H9 (cell line): Measurements from ENCODE around the gene LMNTD1. TPM values are rescaled to one million over a fixed set of nuclear protein-coding genes. Genes with fewer than 3 reads are reported as not detected.

Experiments used
- DNase-seq: peaks from one replicate; pipeline ENCODE4 v3.0.0-alpha.2; 2017
- H2AFZ ChIP-seq: one replicate; pipeline ENCODE4 v1.6.1; 2013; ENCODE audit warnings: mild to moderate bottlenecking, low read length, control low read depth, moderate library complexity
- H2AK5ac ChIP-seq: 2 replicates; pipeline ENCODE4 v1.6.1; 2013; ENCODE audit warnings: low read length, control low read depth, mixed read lengths; ENCODE audit not compliant: insufficient read length
- H2BK120ac ChIP-seq: one replicate; pipeline ENCODE4 v1.6.1; 2013; ENCODE audit warnings: low read depth, mild to moderate bottlenecking, low read length, control low read depth, inconsistent platforms; ENCODE audit not compliant: poor library complexity, severe bottlenecking
- H2BK12ac ChIP-seq: 2 replicates; pipeline ENCODE4 v1.6.1; 2013; ENCODE audit warnings: low read length, control low read depth, mixed read lengths, low read depth; ENCODE audit not compliant: insufficient read length
- H2BK15ac ChIP-seq: 2 replicates; pipeline ENCODE4 v1.6.1; 2013; ENCODE audit warnings: low read depth, low read length, control low read depth
- H2BK20ac ChIP-seq: one replicate; pipeline ENCODE4 v1.6.1; 2013; ENCODE audit warnings: low read depth, mild to moderate bottlenecking, low read length, control low read depth, inconsistent platforms; ENCODE audit not compliant: poor library complexity, severe bottlenecking
- H2BK5ac ChIP-seq: 2 replicates; pipeline ENCODE4 v1.6.1; 2013; ENCODE audit warnings: low read length, control low read depth, mixed read lengths; ENCODE audit not compliant: insufficient read length
- H3K14ac ChIP-seq: 2 replicates; pipeline ENCODE4 v1.6.1; 2013; ENCODE audit warnings: low read length, control low read depth; ENCODE audit not compliant: insufficient read depth
- H3K18ac ChIP-seq: 2 replicates; pipeline ENCODE4 v1.6.1; 2013; ENCODE audit warnings: low read depth, mild to moderate bottlenecking, mixed read lengths, low read length, control low read depth; ENCODE audit not compliant: insufficient read length
- H3K23ac ChIP-seq: 2 replicates; pipeline ENCODE4 v1.6.1; 2013; ENCODE audit warnings: low read length, control low read depth, mixed read lengths, low read depth; ENCODE audit not compliant: insufficient read length
- H3K23me2 ChIP-seq: 2 replicates; pipeline ENCODE4 v1.6.1; 2013; ENCODE audit warnings: low read depth, mild to moderate bottlenecking, mixed read lengths, low read length, control low read depth; ENCODE audit not compliant: insufficient read length, poor library complexity, severe bottlenecking
- H3K27ac ChIP-seq: 2 replicates; pipeline ENCODE4 v1.5.1; 2013; ENCODE audit warnings: low read length, control low read depth, mixed read lengths, low read depth; ENCODE audit not compliant: insufficient read length
- H3K27me3 ChIP-seq: 2 replicates; pipeline ENCODE4 v1.6.1; 2013; ENCODE audit warnings: low read length, control low read depth, inconsistent platforms; ENCODE audit not compliant: insufficient read depth
- H3K4ac ChIP-seq: 2 replicates; pipeline ENCODE4 v1.6.1; 2013; ENCODE audit warnings: low read depth, mild to moderate bottlenecking, control low read depth, inconsistent platforms, low read length, moderate library complexity
- H3K4me1 ChIP-seq: 2 replicates; pipeline ENCODE4 v1.6.1; 2013; ENCODE audit warnings: low read length, control low read depth, inconsistent platforms; ENCODE audit not compliant: insufficient read depth
- H3K4me2 ChIP-seq: 2 replicates; pipeline ENCODE4 v1.6.1; 2013; ENCODE audit warnings: low read length, control low read depth, mixed read lengths; ENCODE audit not compliant: insufficient read length, insufficient read depth
- H3K56ac ChIP-seq: 2 replicates; pipeline ENCODE4 v1.6.1; 2013; ENCODE audit warnings: low read depth, mild to moderate bottlenecking, mixed read lengths, low read length, control low read depth; ENCODE audit not compliant: insufficient read length
- H3K79me1 ChIP-seq: 2 replicates; pipeline ENCODE4 v1.6.1; 2013; ENCODE audit warnings: low read depth, mild to moderate bottlenecking, moderate library complexity, low read length, control low read depth, inconsistent platforms; ENCODE audit not compliant: insufficient read depth, poor library complexity, severe bottlenecking
- H3K79me2 ChIP-seq: 2 replicates; pipeline ENCODE4 v1.6.1; 2013; ENCODE audit warnings: low read length, control low read depth, inconsistent platforms; ENCODE audit not compliant: insufficient read depth
- H3K9ac ChIP-seq: 2 replicates; pipeline ENCODE4 v1.6.1; 2013; ENCODE audit warnings: low read length, control low read depth, mixed read lengths; ENCODE audit not compliant: insufficient read length; ENCODE audit errors: extremely low read depth
- H3K9me3 ChIP-seq: one replicate; pipeline ENCODE4 v1.6.1; 2013; ENCODE audit warnings: low read depth, low read length, inconsistent platforms; ENCODE audit not compliant: control insufficient read depth
- H3T11ph ChIP-seq: one replicate; pipeline ENCODE4 v1.6.1; 2013; ENCODE audit warnings: mild to moderate bottlenecking, low read length, control low read depth, inconsistent platforms
- H4K20me1 ChIP-seq: one replicate; pipeline ENCODE4 v1.6.1; 2013; ENCODE audit not compliant: control insufficient read depth, insufficient read length, insufficient read depth
- H4K5ac ChIP-seq: 2 replicates; pipeline ENCODE4 v1.6.1; 2013; ENCODE audit warnings: low read depth, mild to moderate bottlenecking, mixed read lengths, low read length, control low read depth; ENCODE audit not compliant: insufficient read length
- H4K8ac ChIP-seq: replicated peaks from 2 replicates; pipeline ENCODE4 v1.6.1; 2013; ENCODE audit warnings: low read length, control low read depth, mixed read lengths, low read depth; ENCODE audit not compliant: insufficient read length
- H4K91ac ChIP-seq: 2 replicates; pipeline ENCODE4 v1.6.1; 2013; ENCODE audit warnings: low read depth, mild to moderate bottlenecking, moderate library complexity, mixed read lengths, low read length, control low read depth; ENCODE audit not compliant: insufficient read length
- H3K27ac Mint-ChIP-seq, 3 experiments: 2 replicates in 2 of 3; 3 replicates in 1 of 3; pipeline ENCODE4 v1.8.0; 2020 to 2021; ENCODE audit warnings: mixed read lengths in 3 of 3, mild to moderate bottlenecking in 1 of 3, moderate library complexity in 1 of 3
- H3K27me3 Mint-ChIP-seq: 2 replicates; pipeline ENCODE4 v1.8.0; 2021; ENCODE audit warnings: low read depth, mild to moderate bottlenecking, moderate library complexity, mixed read lengths
- H3K36me3 Mint-ChIP-seq, 3 experiments: 2 replicates in 2 of 3; 3 replicates in 1 of 3; pipeline ENCODE4 v1.8.0; 2020 to 2021; ENCODE audit warnings: low read depth in 3 of 3, mixed read lengths in 3 of 3; ENCODE audit not compliant: insufficient read depth in 1 of 3
- H3K4me1 Mint-ChIP-seq, 2 experiments: 2 replicates each; pipeline ENCODE4 v1.8.0; 2020; ENCODE audit warnings: mixed read lengths in 2 of 2
- H3K4me3 Mint-ChIP-seq, 2 experiments: 2 replicates in 1 of 2; 3 replicates in 1 of 2; pipeline ENCODE4 v1.8.0; 2020 to 2021; ENCODE audit warnings: mild to moderate bottlenecking in 2 of 2, mixed read lengths in 2 of 2, moderate library complexity in 1 of 2
- H3K9me3 Mint-ChIP-seq, 2 experiments: 2 replicates in 1 of 2; 3 replicates in 1 of 2; pipeline ENCODE4 v1.8.0; 2020; ENCODE audit warnings: mild to moderate bottlenecking in 2 of 2, mixed read lengths in 2 of 2, moderate library complexity in 1 of 2
- WGBS: extraction: QIAGEN DNeasy Blood & Tissue Kit; methylation state at CpG from one replicate; pipeline ENCODE4 v1.1.7; 2013; ENCODE audit warnings: missing lambda C conversion rate, low lambda C conversion rate, mixed read lengths; ENCODE audit not compliant: insufficient read length; ENCODE audit errors: extremely low coverage; 5-methylcytosine and 5-hydroxymethylcytosine counted together
- total RNA-seq: library from RNA; stranded (reverse); gene quantifications from 2 replicates; pipeline ENCODE4 v1.2.1, GENCODE V29; 2021
- TF ChIP-seq, protein P1 (sequence below): fragments of 200-600 bp; sonication (generic); conservative IDR thresholded peaks from 3 replicates; pipeline ENCODE4 v1.8.0; 2021; ENCODE audit warnings: antibody characterized with exemption, mild to moderate bottlenecking

Gene LMNTD1
- total RNA-seq, 1 experiment from 2014 or later, result not detected

DNA sequence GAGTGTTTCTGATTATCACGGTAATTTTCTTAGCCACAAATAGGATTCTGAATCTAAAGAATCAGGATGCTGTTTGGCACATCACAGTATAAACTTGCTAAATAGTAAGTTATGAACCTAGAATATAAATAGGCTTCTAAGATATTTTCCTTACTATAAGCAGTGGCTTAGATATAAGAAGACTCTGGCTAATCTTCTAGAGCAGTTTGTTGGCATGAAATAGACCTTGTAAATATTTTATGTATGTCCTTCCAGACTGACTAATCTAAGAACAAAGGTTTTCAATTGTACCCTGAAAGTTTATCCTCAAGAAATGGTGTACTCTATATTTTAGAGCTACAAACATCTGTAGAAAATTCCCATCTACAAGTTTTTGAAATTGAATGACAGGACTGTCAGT, 48.3 kb downstream of the LMNTD1 start:
- Histone ChIP-seq H2BK20ac (no peak overlapping the region), H3K27ac (no peak overlapping the region), H2AK5ac (no peak overlapping the region), H3K9ac (no peak overlapping the region), H3K23ac (no peak overlapping the region), H2BK12ac (no peak overlapping the region), H4K20me1 (no peaks in the 10 kb centered on the region), H3K9me3 (no peaks in the 10 kb centered on the region), H3K18ac (no peak overlapping the region), H3K79me1 (no peaks in the 10 kb centered on the region), H2BK15ac (no peak overlapping the region), H4K5ac (no peak overlapping the region), H2AFZ (no peak overlapping the region), H3T11ph (no peak overlapping the region), H3K27me3 (no peaks in the 10 kb centered on the region), H3K23me2 (no peaks in the 10 kb centered on the region), H3K4ac (no peak overlapping the region), H3K79me2 (no peaks in the 10 kb centered on the region), H3K56ac (no peak overlapping the region), H3K4me2 (no peak overlapping the region), H4K91ac (no peak overlapping the region), H3K14ac (no peak overlapping the region), H4K8ac (no peak overlapping the region), H2BK120ac (no peak overlapping the region), H2BK5ac (no peak overlapping the region), H3K4me1 (no peaks in the 10 kb centered on the region)
- no peak overlapping the region for H3K4me3 Mint-ChIP-seq
- TF ChIP-seq, protein P1, sequence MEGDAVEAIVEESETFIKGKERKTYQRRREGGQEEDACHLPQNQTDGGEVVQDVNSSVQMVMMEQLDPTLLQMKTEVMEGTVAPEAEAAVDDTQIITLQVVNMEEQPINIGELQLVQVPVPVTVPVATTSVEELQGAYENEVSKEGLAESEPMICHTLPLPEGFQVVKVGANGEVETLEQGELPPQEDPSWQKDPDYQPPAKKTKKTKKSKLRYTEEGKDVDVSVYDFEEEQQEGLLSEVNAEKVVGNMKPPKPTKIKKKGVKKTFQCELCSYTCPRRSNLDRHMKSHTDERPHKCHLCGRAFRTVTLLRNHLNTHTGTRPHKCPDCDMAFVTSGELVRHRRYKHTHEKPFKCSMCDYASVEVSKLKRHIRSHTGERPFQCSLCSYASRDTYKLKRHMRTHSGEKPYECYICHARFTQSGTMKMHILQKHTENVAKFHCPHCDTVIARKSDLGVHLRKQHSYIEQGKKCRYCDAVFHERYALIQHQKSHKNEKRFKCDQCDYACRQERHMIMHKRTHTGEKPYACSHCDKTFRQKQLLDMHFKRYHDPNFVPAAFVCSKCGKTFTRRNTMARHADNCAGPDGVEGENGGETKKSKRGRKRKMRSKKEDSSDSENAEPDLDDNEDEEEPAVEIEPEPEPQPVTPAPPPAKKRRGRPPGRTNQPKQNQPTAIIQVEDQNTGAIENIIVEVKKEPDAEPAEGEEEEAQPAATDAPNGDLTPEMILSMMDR, result no peak
- no peaks in the 10 kb centered on the region for H3K27me3 Mint-ChIP-seq
- no peak for DNase-seq
- H3K9me3 Mint-ChIP-seq, result no peaks in the 10 kb centered on the region
- H3K4me1 Mint-ChIP-seq, result no peaks in the 10 kb centered on the region
- WGBS, result no CpG with 5 or more reads among the region's 1 CpG
- no peaks in the 10 kb centered on the region for H3K36me3 Mint-ChIP-seq
- H3K27ac Mint-ChIP-seq, result no peak overlapping the region
